Right lung (tissue), 5 donors: Measurements from ENCODE around the gene CCNJ. TPM values are rescaled to one million over a fixed set of nuclear protein-coding genes. Genes with fewer than 3 reads are reported as not detected.
A peak's percentile ranks its signal among the peaks of the same experiment; 100 is the strongest.

Experiments used
- DNase-seq, 2 donors: peaks; one replicate each; pipeline ENCODE4 v3.0.0-alpha.2; 2013
- polyA plus RNA-seq, 5 donors: library from polyadenylated mRNA; unstranded; fragments of 120-200 nt; gene quantifications; one replicate each; pipeline versions ENCODE4 v1.2.1 to v1.2.3, GENCODE V29; 2013; ENCODE audit warnings: inconsistent platforms in 1 of 5, low replicate concordance in 1 of 5; ENCODE audit not compliant: insufficient read length in 5 of 5, insufficient read depth in 1 of 5

Gene CCNJ
- polyA plus RNA-seq, 5 donors: 13.3 to 22.7 (median 17.5) TPM

DNA sequence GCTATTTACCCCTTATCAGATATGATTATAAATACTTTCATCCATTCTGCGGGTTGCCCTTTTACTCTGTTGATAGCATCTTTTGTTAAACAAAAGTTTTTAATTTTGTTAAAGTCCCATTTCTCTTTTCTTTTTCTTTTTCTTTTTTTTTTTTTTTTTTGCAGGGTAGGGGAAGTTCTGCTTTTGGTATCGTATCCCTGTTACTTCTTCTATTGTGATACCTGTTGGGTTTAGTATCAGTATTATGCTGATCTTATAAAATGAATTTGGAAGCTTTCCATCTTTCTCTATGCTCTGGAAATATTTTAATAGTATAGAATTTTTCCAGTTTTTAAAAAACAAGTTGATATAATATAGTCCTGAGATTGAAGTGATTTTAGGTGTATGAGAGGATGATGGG is 6.0 kb downstream of the CCNJ start:
- DNase-seq: no peak

GRCh38 chr10:96053985-96054384 is 10.6 kb downstream of the CCNJ start:
- no peak for DNase-seq

GRCh38 chr10:96056787-96057186 is 13.4 kb downstream of the CCNJ start:
- no peak for DNase-seq

- no peak for DNase-seq
These were observed 17.8 kb downstream of the CCNJ start for GRCh38 chr10:96061232-96061631.

- no peak for DNase-seq
These were observed 29.3 kb downstream of the CCNJ start for GRCh38 chr10:96072674-96073073.

GRCh38 chr10:96073722-96074121 is 30.3 kb downstream of the CCNJ start:
- no peak for DNase-seq

DNA sequence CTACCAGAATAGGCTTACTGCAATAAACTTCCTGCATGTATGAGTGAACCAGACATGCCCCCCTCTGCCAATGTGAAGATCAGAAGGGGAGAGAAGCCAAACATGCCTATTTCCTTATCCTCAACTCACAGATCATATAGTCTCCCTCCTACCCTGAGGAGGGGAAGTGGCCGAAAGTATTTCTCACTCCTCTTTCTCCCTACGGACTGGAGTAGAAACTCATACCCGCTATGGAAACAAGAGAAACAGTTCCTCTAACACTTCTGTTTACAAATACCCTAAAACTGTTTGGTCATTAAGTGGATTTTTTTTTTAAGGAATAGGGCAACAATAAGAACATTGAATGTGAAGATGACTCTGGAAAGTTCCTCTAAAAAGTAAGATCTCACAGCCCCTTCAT is 31.4 kb downstream of the CCNJ start:
- DNase-seq: no peak

DNA sequence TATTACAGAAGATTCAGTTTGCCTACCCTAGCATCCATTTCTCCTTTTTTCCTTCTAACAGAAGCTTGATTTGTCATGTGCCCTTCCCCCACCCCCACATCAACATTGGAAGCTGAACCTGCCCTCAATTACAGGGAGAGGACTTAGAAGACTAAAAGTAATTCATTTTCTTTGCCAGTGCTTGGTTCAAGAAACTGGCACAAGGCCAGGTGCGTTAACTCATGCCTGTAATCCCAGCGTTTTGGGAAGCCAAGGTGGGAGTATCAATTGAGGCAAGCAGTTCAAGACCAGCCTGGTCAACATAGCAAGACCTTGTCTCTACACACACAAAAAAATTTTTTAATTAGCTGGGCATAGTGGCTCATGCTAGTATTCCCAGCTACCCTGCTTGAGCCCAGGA is 32.6 kb downstream of the CCNJ start:
- DNase-seq: no peak

- no peak for DNase-seq
These were observed 33.8 kb downstream of the CCNJ start for GRCh38 chr10:96077156-96077555.

GRCh38 chr10:96082153-96082552 is 38.8 kb downstream of the CCNJ start:
- DNase-seq: no peak

DNA sequence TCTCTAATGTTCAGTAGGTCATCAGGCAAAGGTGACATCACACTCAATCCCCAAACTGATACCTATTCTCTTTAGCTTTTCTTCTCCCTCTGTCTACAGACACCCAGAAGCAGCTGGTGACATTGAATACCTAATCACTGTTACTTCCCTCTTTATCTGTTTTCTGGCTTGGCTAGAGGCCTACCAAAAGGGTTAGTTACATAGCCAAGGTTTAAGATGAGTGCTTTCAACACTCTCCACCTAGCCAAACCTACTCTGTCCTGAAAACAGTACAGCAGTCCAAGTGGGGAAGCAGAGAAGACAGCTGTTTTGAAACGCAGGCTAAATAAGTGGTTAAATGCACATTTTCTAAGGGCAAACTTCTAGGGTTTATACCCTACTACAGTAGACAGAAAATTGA is 39.4 kb downstream of the CCNJ start:
- no peak for DNase-seq

GRCh38 chr10:96089116-96089515 is 45.7 kb downstream of the CCNJ start:
- no peak for DNase-seq

- DNase-seq: peak; percentile 95 to 98
These were observed 46.5 kb downstream of the CCNJ start for GRCh38 chr10:96089670-96090462.

DNA sequence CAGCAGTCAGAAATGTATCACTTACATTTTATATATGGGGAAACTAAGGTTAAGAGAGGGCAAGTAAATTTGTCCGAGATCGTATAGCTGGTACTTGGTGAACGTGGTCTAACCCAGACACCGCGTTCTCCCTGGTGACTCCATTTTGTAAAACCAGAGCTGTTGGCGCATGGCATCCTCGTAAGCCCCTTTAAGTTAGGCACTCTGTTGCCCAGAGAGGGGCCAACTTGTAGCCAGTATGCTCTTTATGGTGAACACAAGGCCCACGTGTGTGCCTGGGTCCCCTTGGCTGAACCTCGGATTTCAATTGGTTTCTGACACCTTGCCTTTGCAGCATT is 47.0 kb downstream of the CCNJ start:
- DNase-seq: no peak

DNA sequence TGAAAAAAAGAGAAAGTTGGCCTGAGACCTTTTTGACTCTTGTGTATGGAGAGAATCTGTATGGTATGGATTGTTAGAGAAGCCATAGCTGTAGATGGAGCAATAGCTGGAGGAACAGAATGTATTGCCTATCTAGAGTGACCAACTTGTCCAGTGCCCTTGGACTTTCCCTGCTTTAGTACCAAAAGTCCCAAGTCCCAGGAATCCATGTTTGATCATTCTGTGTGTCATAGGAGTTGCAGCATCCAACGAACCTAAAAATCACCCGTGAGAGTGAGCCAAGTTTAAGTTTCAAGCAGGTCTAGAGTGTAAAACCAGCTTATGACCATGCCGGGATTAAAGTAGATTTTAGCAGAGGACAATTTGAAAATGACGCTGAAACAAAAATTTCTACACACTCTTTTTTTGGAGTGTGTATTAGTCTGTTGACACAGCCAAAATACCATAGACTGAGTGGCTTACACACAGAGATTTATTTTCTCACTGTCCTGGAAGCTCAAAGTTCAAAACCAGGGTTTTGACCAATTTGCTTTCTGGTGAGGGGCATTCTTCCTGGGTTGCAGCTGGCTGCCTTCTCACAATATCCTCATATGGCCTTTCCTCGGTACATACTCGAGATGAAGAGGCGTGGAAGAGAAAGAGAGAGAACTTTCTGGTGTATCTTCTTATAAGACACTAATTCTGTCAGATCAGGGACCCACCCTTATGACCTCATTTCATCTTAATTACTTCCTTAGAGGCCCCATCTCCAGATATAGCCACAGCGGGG is 49.8 kb downstream of the CCNJ start:
- no peak for DNase-seq

DNA sequence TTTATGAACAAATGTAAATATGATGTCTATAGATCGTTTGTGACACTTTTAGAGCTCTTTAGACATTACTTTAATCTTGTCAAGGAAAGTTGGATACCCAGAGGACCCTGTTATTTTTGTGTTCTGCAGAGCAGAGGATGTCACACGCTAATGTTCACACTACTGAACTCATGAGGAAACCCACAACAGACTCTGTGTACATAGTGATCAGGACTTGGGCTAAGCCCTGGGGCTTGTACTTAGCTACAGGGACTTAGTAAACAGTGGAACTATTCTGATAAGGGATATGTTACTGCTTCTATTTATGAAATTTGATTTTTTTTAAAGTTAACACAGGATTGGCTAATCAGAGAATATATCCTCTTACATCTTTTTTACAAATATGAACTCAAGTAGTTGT is 50.6 kb downstream of the CCNJ start:
- no peak for DNase-seq

- no peak for DNase-seq
These were observed 53.6 kb downstream of the CCNJ start for GRCh38 chr10:96096958-96097357.

DNA sequence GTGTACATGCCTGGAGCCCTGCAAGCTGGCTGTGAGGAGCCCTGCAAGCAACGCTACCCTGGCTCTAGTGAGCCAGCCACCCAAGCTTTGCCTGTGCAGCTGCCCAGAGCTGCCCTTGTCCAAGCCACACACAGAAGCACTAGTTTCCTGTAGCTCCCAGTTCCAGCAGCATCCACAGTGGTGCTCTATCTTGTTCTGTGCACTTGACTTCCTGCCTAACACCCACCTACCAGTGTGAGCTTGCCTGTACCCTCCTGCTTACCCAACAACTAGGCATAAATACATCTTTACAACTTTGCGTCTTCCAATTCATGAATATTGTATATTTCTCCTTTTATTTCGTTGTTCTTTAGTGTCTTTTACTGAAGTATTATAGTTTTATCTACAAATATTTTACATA is 54.5 kb downstream of the CCNJ start:
- no peak for DNase-seq

DNA sequence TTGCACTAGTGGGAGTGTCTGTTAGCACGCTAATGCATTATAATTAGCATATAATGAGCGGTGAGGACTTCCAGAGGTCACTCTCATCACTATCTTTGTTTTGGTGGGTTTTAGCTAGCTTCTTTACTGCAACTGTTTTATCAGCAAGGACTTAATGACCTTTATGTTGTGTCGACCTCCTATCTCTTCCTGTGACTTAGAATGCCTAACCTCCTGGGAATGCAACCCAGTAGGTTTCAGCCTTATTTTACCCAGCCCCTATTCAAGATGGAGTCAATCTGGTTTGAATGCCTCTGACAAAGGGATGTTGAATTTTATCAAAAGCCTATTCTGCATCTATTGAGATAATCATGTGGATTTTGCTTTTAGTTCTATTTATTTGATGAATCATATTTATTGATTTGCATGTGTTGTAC is 64.2 kb downstream of the CCNJ start:
- DNase-seq: no peak
